HG03025 (cell line): ENCODE measurements around the gene STK26.
"Not testable (repeated sequence)": the region's sequence is repeated elsewhere in the genome, so short reads cannot be mapped to it uniquely, and the experiment has no call there.

Experiments
- ATAC-seq: cut with Tn5 transposase; IDR thresholded peaks from one replicate; pipeline ENCODE4 v1.9.1; 2021; ENCODE audit warnings: mild to moderate bottlenecking, moderate library complexity; ENCODE audit not compliant: unreplicated experiment, low FRiP score

The STK26 gene

GRCh38 chrX:132034648-132035047 lies 11.5 kb downstream of the STK26 start:
- ATAC-seq: no peak

GRCh38 chrX:132037479-132037993 lies 14.4 kb downstream of the STK26 start:
- no peak for ATAC-seq

DNA sequence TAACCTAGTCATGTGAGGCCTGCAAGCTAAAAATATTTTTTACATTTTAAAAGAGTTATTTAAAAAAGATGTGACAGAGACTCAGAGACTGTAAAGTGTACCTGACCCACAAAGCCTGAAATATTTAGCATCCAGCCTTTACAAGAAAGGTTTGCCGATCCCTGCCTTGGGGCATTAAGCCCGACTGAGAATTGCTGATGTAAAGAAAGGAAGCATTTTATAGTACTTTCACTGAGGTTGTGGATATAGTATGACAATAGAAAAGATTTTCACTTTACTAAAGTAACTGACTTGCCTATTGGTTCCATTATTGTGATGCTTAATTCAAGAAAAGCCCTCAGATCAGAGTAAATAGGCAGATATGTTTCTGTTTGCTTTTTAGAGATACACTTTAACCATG lies 17.0 kb downstream of the STK26 start:
- no peak for ATAC-seq

DNA sequence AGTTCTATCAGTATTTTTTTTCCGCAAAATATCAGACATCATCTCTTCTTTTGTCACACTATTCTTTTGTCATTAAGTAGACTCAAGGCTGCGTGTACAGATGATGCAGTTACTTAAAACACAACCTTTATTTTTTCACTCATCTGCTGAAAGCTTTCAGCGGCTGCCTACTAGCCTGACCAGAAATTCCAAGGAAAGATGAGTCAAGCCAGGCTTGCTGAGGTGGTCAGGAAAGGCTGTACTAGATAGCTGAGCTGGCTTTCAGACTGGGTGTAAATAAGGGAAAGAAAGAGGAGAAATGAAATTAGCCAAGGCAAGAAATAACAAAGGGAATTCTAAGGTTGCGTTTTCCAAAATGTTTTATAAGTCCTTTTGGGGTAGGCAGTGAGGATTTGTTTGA lies 17.9 kb downstream of the STK26 start:
- ATAC-seq: no peak

- no peak for ATAC-seq
Measured at GRCh38 chrX:132043977-132044376, 20.9 kb downstream of the STK26 start.

GRCh38 chrX:132044953-132045352 lies 21.9 kb downstream of the STK26 start:
- no peak for ATAC-seq

DNA sequence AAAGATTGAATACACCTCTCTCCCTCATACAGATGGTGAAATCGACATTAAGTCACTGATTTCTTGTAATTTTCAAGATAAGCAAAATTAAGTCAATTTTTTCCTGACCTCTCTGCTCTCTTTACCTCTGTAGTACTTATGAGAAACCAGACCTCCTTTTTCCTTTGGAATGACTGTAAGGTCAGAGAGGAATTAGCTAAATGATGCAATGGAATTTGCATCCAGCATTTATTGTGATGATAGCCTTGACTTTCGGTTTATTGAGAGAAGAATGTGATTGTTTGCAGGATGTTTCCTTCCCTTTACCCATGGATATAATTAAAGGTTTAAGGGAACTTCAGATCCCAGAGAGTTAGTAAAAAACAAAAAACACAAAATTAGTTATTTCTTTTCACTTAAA lies 22.4 kb downstream of the STK26 start:
- no peak for ATAC-seq

- no peak for ATAC-seq
Measured at GRCh38 chrX:132046533-132046932, 23.4 kb downstream of the STK26 start.

DNA sequence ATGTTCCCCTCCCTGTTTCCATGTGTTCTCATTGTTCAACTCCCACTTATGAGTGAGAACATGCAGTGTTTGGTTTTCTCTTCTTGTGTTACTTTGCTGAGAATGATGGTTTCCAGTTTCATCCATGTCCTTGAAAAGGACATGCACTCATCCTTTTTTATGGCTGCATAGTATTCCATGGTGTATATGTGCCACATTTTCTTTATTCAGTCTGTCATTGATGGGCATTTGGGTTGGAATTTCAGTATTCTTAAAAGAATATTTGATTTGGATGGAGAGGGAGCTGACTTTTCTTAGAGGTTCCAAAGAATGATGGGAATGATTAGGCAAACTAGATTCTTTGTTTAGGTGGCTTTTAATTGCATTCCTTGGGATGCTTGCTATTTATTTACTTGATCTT lies 28.7 kb downstream of the STK26 start:
- not testable (repeated sequence) for ATAC-seq

DNA sequence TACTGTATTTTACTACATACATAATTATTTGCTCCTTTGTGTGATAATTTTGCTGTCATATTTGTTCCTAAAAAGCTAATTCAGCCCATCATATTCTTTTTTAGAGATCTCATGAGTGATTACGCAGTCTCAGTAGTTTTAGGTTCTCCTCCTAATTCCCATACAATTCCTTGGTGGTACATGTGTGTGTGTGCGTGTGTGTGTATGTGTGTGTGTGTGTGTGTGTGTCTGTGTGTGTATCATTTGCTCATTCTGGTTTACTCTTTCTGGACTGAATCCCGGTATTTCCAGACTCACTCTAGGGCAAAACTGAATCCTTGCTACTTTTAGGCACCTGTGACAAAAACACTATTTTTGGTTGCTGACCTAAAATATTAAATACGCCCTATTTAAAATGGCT lies 34.9 kb downstream of the STK26 start:
- no peak for ATAC-seq

- ATAC-seq: no peak
Measured at GRCh38 chrX:132058975-132059374, 35.9 kb downstream of the STK26 start.

GRCh38 chrX:132059973-132060540 lies 37.0 kb downstream of the STK26 start:
- ATAC-seq: no peak

- no peak for ATAC-seq
Measured at GRCh38 chrX:132063334-132063733, 40.2 kb downstream of the STK26 start.

GRCh38 chrX:132063862-132064261 lies 40.8 kb downstream of the STK26 start:
- no peak for ATAC-seq

GRCh38 chrX:132068405-132068804 lies 45.3 kb downstream of the STK26 start:
- no peak for ATAC-seq

DNA sequence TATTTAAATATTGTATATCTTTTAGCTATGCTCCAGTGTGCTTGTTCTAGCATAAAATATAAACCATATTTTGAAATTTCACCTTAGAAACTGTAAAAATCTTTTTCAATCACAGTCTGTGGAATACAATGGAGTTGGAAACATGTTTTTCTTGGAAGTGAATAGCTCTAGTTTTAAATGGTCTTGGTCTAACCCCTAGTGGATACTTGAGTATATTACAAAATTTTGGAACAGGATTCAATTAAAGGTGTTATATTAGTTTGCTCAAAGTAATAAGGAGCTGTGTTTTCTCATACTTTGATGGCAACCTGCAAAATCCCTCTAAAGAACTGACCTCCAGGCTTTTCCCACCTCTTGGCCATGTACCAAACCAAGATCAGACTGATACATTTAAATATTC lies 48.2 kb downstream of the STK26 start:
- no peak for ATAC-seq

DNA sequence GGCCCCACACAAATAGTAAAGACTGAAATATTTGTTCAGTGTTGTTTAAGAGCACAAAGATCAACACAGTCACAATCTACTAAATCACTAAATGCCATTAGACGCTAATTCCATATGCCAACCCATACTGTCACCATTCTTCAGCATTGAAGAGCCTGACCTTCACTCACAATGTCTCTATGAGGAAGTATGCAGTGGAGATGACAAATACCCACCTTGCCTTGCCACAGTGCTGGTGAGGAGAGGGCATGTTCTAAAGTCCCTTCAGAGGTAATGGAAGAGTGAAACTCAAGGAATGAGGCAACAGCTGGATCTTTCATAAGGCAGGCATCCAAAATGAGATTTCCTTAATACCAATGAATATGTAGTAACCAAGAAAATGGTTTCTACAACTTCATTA lies 54.3 kb downstream of the STK26 start:
- no peak for ATAC-seq

DNA sequence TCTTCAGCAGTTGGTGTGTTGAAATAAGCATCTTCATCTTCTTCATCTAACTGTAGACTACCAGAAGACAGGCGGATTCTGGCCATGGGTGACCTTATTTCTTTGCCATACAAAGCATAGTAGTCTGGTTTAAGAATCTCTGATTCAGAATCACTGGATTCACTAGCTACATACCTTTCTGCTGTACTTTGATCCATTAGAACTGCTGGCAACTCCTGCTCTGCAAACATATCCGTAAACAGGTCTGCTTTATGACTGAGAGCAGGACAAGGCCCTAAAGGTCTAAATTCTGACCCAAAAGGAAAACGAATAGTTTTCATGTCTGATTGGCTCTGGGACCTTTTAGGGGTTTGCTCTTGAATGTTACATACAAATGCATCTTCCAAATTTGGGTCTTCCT lies 54.8 kb downstream of the STK26 start:
- ATAC-seq: no peak

- ATAC-seq: no peak
Measured at GRCh38 chrX:132085786-132086185, 62.7 kb downstream of the STK26 start.

GRCh38 chrX:132086672-132087071 lies 63.6 kb downstream of the STK26 start:
- no peak for ATAC-seq

DNA sequence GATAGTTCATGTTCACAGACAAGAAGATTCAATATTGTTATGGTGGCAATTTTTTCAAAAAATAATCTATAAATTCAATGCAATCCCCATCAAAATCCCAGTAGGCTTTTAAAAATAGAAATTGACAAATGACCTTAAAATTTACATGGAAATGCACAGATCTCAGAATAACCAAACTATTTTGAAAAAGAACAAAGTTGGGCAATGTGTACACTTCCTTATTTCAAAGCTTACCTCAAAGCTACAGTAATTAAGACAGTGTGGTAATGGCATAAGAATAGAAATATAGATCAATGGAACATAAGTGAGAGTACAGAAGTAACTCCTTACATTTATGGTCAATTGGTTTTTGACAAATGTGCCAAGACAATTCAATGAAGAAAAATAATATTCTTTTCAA lies 65.8 kb downstream of the STK26 start:
- ATAC-seq: no peak

DNA sequence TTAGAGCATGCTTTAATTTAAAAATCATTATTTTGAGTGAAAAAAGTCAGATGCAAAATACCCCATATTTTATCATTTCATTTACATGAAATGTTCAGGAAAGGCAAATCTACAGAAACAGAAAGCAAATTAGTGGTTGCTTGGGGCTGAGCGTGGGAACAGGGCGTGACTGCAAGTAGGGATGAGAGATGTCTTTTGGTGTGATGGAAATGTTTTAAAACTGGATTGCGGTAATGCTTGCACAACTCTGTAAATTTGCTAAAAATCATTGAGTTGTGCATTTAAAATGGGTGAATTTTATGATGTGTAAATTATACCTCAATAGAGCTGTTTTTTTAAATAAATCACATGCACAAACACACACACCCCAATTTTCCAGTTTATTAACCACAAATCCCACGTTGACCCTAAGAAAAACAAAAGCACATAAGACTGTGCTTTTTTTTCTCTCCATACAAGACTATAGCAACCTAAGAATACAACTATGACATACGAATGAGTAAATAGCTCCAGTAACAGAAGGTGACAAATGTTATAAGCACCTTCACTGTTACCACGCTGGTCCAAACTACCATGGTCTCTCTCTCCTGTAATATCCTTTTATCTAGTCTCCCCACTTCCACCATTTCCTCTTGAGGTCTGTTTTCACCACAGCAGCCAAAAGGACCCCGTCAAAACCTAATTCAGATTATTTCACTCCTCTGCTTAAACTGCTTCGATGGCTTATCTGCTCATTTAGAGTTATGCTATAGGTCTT lies 67.5 kb downstream of the STK26 start:
- no peak for ATAC-seq
